Renal cortical epithelial cell (primary cell): Measurements from ENCODE around the gene CCNO. TPM values are rescaled to one million over a fixed set of nuclear protein-coding genes. Genes with fewer than 3 reads are reported as not detected.

Source experiments
- DNase-seq: peaks from one replicate; pipeline ENCODE4 v3.0.0-alpha.2; 2011; ENCODE audit warnings: low read depth
- total RNA-seq: library from RNA; depleted of rRNA; stranded (reverse); fragments of >200 nt; gene quantifications from 2 replicates; pipeline ENCODE4 v1.2.3, GENCODE V29; 2014

Gene CCNO
- total RNA-seq, 1 donor from 2014 or later: 2.7 TPM

DNA sequence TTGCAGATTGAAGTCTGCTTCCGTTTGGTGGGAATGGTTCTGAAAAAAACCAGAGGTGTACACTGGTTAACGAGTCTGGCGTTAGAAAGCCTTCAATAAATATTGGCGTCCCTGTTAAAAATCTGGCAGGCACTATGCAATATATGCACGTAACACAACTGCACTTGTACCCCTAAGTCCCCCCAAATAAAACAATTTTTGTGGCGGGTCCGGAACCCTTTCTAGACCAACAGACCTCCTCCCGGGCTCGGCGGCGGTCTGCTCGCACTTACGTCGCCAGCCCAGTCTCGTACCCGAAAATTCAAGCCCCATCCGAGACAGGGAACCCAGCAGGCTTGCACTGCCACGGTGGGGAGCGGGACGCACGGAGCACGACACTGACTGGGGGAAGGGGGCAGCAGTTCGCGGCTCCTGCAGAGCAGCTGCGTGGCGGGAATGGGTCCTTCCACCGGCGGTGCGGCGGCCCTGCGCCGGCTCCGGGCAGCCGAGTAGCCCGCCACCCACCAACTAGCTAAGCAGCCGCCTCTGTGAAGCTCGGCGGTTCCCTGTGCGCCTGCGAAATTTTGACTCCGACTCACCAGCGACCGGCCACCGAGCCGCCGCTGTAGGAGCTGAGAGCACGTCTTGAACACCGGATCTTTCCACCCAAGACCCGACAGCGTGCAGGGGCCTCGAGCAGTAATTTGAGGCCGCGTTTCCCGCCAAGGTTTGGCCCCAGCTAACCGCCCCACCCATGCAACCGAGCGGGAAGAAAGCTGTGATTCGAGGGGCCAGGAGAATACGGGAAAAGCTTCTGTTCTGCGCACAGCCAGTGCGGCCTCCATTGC lies 10.2 kb downstream of the CCNO start:
- DNase-seq: no peak

DNA sequence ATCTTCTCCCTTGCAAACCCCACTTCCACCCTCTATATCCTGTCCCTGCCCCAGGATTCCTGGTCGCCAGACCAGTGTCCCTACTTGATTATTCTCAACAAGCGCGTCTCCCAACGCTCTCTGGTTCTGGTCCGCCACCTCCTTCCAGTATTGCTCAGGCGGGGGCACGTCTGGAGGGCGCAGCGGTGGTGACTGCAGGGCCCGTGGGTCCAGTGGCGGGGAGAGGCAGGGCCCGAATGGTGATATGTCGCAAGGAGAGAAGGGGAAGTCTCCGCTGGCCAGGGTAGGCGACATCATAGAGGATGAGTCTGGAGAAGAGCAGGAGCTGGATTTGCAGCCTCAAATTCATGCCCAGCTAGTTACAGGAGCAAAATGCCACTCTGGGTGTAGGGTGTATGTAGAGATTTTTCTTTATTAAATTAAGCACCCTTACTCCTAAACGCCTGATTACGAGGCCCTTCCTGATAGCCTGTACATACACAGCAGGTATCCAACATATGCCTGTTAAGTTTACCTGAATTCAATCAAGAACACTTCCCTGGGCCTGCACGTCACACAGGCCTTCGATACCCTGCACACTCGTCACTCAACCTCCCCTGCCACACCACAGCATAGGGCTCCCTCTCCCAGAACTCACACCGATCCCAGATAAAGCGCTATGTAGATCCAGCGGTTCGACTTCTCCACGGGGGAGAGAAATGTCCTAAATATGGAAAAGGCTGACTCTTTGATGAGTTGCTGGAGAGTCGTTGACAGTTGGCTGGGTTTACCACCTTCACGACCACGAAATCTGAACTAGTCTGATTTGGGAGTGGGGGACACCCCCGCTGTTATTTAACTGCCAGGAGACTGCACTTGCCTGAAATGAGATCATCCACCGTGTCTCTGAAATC lies 11.1 kb downstream of the CCNO start:
- DNase-seq: no peak

DNA sequence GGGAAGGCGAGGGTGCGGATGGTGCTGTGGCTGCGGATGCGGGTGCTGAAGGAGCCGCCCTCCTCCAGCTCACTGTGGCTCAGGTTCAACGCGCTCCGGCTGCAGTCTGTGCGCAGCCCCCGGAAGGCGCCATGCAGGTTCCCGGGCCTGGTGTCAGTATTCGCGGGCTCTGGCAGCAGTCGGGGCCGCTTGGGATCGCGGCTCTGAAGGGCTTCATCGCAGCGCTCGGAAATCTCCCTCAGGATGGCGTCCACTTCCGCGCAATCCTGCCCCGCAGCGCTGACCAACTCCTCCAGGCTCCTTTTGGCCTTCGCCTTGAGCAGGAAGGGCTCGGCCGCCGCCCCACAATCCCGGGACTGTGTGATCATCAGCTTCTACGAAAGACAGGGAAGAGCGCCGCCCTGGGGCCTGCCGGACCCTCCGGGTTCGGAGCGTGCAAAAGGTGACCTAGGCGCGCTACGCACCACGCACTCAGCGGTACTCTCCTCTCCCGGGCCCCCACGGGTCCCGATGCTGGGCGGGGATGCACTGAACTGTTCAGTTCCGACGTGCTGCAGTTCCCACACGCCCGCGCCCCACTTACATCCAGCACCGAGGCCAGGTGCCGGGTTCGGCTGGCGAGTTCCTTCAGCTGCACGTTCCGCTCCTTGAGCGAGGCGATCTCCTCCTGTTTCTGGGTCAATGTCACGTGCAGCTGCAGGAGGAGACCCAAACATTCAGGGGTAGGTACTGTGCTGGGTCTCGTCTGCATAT lies 12.8 kb downstream of the CCNO start:
- no peak for DNase-seq

DNA sequence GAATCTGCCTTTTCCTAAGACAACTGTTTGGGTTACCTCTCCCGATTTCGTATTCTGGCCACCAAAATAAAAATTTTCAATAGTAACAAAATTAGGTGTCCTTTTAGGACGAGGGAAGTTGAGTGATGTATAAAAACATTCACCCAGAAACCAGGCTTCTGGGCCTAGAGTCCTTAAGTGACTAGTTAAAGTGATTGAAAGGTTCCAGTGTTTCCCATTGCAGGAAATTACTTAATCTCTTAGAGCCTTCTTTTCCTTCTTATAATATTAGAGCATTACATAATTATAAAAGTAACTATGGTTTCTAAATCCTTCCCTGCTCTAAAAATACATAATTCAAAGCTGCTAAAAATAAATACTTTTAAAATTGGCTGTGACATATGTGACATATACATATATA lies 13.6 kb downstream of the CCNO start:
- no peak for DNase-seq

DNA sequence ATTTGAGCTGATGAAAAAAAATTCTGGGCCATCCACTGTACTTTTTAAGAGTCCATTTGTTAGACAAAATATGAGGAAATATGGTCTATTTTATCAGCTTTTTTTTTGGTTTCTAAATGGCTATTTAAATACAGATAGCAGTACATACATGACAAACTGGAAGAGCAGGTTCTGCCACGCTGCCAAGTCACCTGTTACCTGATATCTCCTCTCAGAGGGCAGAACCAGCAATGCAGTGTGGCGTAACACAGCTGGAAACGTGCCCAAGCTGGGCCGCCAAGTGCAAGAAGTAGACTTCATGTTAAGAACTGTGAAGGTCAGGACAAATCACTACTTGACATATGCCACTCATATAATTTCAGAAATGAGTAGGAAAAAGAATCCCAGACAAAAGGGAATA lies 14.4 kb downstream of the CCNO start:
- peak; percentile 50 for DNase-seq

DNA sequence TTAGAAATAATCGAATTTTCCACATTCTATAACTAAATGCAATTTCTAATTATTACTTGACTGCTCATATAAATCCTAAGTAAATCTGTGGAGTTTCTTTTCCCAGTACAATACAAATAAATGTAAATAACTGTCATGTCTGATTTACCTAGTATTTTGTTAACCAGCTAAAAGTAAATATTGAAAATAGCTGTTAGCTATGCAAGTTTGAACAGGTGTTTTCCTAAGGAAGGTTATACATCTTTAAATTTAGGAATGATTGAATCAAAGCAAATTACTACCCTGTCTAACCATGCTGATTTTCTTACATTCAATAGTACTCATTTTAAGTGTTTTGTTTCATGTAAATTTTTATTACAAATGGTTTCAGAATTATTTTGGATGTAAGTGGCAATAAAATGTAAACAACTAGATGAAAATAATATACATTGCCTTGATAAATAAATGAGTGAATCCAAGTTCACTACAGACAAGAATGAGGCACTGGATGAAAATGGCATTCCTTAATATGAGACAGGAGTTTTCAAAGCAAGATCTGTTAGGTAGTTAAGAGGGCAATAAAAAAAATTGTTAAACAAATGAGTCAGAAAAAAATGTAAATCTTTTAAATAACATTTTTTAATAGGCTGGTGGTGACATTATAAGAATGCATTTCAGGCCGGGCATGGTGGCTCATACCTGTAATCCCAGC lies 22.1 kb downstream of the CCNO start:
- DNase-seq: no peak

DNA sequence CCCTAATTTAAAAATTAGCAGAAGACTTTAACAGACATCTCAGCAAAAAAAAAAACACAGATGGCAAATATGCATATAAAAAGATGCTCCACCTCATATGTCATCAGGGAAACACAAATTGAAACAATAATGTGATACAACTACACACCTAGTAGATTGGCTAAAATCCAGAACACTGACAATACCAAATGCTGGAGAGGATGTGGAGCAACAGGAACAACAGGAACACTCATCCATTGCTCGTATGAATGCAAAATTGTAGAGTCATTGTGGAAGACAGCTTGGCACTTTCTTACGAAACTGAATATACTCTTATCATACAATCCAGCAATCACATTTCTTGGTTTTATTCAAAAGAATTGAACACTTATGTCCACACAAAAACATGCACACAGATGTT lies 28.4 kb downstream of the CCNO start:
- DNase-seq: no peak

DNA sequence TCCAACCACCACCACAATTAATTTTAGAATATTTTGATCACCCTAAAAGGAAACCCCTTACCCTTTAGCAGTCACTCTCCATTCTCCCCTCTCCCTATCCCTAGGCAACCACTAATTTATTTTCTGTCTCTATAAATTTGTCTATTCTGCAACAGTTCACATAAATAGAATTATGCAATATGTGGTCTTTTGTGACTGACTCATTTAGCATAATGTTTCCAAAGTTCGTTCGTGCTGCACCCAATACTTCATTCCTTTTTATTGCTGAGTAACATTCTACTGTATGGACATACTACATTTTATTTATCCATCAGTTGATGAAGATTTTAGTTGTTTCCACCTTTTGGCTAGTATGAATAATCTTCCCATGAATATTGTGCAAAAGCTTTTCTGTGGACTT lies 42.2 kb downstream of the CCNO start:
- DNase-seq: peak; percentile 9

DNA sequence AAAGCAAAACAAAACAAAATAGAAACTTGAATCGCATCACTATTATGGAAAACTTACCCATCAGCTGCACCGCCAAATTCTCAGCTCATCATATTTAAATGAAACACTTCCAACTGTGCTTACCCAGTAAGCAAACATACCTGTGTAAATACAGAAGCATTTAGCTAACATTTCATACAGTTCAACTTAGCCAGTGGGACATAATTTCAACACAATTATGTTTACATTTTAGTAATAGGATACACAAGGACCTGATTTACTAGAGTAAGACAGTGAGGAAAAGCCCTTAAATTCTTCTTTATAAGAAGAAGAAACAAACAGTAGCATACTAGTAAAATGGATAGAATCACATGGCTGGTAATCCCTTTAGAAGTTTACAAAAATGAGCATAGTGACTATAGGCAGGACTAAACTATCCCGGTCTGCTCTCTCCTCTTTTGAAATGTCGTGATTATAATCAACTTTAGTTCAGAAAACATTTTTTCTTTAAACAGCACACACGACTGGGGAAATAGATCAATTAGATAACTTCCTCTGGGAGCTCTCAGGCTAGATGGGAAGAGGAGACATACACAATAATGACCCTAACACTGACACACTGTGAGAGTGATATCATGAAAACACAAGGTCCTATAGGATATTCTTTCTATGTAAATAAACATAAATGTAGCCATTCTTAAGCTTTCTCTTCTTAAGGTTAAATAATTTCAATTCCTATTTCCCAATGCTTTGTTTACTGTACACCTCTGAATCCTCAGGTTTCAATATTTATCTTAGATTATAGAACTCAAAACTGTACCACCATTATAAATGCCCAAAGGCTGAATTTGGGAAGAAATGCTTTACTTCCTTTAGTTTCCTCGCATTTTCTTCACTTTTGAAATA lies 44.5 kb downstream of the CCNO start:
- no peak for DNase-seq

DNA sequence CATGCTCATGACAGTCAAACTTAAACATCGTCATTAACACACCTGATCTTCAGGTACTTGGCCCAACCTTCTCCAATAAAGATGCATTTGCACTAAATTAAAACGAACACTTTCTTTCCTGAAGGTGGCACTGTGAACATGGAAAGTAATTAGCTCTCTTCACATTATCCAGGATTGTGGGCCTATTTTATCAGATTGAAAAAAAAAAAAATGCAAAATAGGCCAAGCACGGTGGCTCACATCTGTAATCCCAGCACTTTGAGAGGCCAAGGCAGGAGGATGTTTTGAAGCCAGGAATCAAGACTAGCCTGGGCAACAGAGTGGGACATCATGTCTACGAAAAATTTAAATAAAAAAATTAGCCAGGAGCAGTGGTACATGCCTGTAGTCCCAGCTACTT lies 46.0 kb downstream of the CCNO start:
- peak; percentile 51 for DNase-seq

Other genes starting within 250 kb of the CCNO start
- gene ESM1, start 248.0 kb downstream of the CCNO start, total RNA-seq: 0.05 TPM in 1 of 2 replicates, not detected in the other
- not detected in 2 replicates for gene GZMK, start 209.4 kb downstream of the CCNO start, total RNA-seq
- gene GZMA, start 131.0 kb downstream of the CCNO start, total RNA-seq: not detected in 2 replicates
- gene GPX8, start 73.4 kb downstream of the CCNO start, total RNA-seq: 45.0 and 66.2 TPM in 2 replicates
- 0.52 TPM in 1 of 2 replicates, not detected in the other for gene CDC20B, start 60.4 kb downstream of the CCNO start, total RNA-seq
- gene MCIDAS, start 6.3 kb downstream of the CCNO start, total RNA-seq: 0.20 TPM in 1 of 2 replicates, not detected in the other
- gene DHX29, start 74.1 kb upstream of the CCNO start, total RNA-seq: 23.4 and 39.8 TPM in 2 replicates
- gene MTREX, start 74.4 kb upstream of the CCNO start, total RNA-seq: 138 and 161 TPM in 2 replicates